NCI-H446 (cell line): ENCODE measurements around the gene ETAA1.

Experiments
- DNase-seq, 2 experiments: peaks; one replicate each; lab custom pipeline; 2025; lab: John Stamatoyannopoulos, UW

ETAA1 gene

DNA sequence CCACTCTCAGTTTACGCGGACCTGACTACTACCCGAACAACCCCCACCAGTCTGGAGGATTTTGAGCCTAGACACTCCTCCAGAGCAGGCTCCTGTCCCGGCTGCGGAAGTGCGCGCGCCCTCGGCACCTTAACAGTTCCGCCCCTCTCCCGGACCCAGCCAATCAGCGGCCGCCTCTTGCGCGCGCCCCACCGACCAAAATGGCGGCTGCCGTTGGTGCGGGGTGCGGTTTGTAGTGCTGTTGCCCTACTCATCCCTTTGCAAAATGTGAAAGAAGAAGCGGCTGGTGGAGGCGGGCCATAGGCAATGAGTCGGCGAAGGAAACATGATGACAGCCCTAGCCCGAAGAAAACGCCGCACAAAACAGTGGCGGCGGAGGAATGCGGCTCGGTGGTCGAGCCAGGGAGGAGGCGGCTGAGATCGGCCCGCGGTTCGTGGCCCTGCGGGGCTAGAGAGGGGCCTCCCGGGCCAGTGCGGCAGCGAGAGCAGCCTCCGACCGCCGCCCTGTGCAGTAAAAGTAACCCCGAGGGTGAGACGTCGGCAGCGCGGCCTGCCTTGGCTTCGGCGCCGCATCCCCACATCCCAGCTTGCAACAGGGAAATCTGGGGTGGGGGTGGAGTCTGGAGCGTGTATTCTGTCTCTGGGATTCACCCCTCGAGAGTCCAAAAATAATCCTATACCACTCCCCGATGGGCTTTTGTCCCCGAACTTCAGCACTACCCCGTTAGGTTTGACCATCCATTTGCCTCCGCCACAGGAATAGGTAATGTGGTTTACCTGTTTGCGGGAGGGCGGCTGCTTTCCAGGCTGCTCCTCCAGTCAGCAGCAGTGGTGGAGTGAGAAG lies at the start of gene ETAA1:
Gene ETAA1, plus strand, starts transcription at position 191 of the 844 bp plus-strand sequence. Its CDS starts 116 bp downstream, at position 307.
- peak; percentile 86 to 93 for DNase-seq

DNA sequence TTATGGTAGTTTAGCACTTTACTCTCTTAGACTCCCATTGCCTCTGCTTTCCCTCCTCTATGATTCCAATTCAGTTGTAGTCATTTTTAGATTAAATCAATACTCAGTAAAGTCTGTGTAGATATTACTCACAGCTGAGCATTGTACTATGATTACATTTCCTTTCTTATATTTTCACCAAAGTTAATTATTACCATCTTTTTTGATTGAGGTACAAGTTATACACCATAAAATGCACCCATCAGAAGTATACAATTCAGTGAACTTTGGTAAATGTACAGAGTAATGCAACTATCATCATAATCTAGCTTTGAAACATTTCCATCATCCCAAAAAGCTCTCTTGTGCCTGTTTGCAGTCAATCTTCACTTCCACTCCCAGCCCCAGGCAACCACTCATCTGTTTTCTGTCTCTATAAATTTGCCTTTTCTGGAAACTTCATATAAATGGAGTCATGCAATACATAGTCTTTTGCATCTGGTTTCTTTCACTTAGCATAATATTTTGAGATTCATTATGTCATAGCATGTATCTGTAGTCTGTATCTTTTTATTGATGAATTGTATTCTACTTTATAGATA lies 30.2 kb upstream of the ETAA1 start:
- DNase-seq, result no peak

DNA sequence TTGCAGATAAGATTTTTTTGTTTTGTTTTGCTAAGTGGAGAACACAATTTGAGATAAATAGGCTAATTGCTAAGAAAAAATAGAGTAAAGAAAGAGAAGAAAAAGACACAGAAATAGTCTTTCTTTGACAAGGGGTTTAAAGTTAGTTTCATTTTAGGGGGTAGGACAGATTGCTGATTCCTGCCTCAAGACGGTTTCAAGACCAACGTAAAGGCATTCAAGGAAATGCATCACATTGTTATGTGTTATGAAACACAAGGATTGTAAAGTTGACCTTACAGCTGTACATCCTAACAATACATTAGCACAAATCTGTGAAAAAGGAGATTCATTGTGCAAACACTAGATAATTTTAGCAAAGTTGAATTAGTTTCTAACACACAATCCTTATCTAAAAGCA lies 22.7 kb upstream of the ETAA1 start:
- DNase-seq, result no peak

DNA sequence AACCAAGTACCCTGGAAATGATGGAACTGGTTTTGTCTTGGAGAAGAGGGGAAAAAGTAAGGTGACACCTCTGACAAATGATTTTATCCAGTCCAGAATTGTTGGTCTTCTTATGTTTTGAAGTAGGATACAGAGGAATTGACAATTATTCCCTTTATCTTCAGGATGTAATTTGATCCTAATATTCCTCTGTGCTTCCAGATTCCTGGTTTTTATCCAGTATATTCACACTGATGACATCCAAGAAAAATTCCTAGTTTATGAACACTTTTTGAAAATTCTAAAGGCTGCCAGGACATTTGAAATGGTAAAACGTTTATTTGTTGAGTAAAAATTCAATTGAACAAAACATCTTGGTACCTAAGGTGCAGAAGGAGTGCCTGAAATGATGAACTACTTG lies 22.2 kb upstream of the ETAA1 start:
- no peak for DNase-seq

DNA sequence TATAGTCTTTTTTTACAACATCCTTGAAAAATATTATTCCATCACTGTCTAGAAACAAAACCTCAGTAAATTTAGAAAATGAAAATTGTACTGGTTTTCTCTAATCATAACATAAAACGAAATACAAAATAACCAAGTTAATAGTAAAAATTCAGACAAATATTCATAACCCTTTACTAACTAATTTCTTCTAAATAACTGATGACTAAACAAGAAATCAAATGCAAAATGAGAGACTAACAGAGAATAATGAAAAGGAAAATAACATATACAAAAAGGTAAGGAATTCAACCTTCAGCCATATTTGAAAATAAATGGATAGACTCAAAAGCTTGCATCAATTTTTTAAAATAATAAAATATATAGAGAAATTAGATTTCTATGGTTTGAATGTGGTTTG lies 18.6 kb upstream of the ETAA1 start:
- DNase-seq, result no peak

DNA sequence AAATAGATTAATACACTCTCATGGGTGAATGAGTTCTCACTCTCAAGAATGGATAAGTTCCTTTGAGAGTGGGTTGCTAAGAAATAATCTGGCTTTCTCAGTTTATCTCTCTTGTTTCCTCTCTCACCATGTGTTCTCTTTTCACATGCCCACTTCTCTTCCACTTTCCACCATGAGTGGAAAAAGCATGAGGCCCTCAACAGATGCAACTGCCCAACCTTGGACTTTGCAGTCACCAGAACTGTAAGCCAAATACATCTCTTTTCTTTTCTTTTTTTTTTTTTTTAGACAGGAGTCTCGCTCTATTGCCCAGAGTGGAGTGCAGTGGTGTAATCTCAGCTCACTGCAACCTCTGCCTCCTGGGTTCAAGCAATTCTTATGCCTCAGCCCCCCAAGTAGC lies 18.1 kb upstream of the ETAA1 start:
- DNase-seq, result no peak

DNA sequence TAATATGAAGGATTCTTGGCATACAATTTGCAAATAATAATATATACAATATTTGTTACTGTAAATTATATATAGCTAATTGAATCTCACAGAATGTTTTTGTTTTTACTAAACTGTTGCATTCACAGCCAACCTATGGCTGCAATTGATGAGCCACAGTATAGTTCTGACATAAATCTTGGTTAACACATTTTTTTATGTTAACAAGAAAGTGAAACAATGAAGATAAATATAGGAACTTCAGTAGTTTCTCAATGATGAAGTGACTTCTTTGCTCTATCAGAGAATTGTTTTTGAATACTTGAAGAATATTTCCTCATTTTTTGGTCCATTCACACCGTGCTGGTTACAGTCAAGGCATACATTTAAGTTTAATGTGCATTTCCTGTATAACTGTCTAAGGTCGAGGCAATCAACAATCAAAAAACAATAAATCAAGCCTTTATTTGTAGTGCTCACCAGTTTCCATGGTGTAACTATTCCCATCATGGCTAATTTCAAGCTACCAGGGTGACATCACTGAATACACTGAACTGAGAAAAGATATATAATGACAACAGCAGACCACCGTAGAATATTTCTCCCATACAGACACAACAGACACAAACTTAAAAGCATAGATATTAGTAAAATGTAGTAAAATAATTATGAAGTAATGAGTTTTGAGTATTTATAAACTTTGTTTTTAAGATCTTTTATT lies 12.9 kb upstream of the ETAA1 start:
- no peak for DNase-seq

DNA sequence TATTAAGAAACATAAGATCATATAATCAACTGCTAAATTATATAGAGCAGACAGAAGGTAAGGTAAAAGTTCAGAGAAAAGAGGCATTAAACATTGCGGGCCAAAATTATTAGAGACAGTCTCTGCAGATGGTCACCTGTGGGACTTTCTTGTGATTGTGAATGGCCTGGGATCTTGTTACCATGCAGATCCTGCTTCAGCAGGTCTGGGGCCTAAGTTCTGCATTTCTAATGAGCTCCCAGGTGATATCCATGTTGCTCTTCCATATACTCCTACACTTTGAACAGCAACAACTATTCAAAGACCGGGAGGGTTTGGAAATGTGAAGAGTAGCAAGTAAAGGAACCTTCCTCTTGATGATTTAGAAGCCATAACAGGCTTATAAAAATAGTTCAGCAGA lies 8.5 kb upstream of the ETAA1 start:
- DNase-seq, result no peak

DNA sequence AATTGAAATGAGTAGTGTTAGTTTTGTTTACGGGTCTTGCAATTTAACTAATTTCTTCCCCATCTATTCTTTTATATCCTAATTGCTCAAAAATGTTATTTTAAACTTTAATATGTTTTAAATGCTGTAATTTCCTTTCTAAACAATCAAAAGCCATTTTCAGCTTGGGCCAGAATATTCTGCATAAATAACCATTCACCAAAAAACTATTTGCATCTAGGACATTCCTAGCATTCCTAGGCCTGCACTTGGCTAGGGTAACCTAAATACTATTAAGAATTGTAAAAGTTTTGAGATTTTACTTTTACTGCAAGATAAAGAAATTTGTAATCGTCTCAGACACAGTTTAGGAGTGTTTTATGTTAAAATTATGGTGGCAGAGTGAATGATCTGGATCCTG lies 7.8 kb upstream of the ETAA1 start:
- no peak for DNase-seq

DNA sequence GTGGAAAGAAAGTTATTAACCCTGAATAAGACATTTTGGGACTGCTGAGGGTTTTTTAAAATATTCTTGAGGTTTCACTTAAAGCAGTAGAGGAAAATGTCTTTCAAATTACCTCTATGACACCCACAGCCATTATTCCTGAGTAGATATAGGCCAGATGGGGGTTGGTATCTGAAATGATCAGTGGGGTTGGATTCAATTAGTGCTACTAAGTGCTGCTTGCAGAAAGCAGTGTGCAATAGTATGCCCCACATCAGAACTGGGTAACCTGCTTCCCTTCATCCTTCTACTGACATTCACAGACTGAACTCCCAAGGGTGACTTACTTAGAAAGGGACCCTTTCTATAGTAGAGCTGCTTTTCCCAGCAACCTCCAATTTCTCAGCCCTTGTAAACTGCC lies 7.3 kb upstream of the ETAA1 start:
- DNase-seq, result no peak

DNA sequence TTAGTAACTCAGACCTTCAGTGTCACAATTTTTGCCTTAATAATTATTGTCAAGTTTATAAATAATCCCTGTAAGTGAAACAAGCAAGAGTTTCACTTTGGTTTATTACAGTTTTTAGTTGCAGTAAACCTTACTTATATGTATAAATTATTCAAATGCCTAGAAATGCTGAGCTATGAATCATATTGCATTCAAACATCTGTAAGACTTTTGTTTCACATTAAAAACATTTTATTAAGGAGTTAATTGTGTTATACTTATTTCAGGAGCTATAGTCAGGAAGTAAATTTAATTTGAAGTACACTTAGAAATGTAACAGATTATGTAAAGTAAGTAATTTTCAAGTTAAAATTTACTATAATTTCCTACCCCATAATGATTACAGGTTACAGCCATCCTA lies 3.9 kb upstream of the ETAA1 start:
- no peak for DNase-seq

DNA sequence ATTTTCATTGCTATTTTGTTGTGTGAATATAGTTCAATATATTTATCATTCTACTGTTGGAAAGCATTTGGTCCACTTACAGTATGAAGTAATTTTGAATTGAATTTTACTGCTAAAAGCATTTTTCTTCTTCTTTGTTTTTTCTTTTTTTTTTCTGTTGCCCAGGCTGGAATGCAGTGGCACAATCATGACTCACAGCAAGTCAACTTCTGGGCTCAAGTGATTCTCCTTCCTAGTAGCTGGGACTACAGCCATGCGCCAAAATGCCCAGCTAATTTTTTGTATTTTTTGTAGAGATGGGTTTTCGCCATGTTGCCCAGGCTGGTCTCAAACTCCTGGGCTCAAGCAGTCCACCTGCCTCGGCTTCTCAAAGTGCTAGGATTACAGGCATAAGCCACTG lies 2.4 kb upstream of the ETAA1 start:
- DNase-seq, result no peak

DNA sequence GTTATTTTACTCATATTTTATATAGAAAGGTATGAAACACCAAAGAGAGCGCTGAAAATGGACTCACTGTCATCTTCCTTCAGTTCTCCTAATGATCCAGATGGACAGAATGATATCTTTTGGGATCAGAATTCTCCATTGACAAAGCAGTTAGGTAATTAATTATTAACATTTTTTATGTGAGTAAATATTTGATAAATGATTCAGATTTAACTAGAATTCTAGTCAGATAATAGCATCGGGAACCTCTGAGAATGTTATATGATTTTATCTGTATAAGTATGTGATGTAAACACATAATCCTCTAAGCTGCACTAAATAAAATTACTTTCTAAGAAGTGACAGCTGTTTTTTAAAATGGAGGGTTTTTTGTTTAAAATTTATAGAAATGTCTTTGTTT lies 2.0 kb downstream of the ETAA1 start:
- no peak for DNase-seq

DNA sequence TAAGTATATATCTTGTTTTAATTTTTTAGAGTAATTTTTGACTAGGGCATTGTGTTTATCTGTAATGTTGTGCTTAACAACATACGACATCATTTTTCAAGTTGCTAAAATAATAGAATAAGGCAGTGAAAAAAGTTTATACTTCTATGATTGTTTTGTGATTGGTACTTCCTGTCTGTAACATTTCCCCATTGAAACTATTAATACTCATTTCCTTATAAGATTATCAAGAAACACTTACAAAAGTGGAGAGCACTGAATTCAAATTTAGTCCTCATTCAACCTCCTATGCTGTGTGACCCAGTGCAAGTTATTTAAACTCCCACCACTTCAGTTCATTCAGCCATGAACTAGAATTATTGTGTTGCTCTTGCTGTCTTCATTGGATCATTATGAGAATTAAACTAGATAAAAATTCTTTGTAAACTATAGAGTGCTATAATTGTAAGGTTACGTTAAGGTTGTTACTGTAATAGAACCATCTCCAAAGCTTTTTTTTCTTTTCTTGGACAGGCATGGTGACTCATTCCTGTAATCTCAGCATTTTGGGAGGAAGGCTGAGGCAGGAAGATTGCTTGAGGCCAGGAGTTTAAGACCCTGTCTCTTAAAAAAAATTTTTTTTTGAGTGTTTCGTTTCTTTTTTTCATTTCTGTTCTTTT lies 2.8 kb downstream of the ETAA1 start:
- DNase-seq, result no peak

DNA sequence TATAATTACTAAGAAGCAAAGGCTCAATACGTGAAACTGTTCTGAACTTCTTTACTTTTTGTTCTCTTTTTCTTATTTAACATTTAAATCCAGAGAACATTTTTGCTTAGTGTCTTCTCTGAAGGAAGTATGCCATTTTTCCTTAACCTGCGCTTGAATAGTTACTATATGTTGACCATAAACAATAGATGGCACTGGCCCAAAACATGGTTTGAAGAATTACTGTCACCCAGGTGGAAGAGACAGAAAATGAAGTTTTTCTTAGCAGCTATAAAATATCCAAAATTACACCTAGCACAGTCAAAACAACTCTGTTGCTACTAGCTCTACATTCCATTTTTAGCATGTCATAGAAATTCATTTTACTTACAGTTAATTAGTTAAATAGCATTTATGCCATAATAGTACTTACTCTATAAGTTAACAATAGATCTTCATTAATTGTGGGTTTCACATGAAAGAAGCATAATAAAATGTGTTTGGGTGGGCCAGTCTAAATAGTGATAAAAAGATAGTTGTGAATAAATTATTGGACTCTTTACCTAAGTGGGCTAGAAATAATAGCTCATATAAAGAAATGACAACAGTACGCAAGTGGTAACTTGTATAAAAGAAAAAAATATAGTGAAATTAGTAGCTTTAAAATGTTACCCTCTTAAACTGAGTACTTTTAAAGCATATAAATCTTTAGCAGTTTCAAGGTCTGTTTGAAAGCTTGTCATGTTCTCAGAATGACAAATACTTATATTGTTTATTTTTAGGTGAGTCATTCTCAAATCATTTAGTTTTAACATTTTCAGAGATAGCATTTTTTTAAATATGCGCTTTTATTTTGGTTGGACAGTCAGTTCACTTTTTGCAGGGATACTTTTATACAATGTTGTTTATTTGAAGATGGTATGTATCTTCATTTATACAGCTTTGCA lies 3.7 kb downstream of the ETAA1 start:
- no peak for DNase-seq

DNA sequence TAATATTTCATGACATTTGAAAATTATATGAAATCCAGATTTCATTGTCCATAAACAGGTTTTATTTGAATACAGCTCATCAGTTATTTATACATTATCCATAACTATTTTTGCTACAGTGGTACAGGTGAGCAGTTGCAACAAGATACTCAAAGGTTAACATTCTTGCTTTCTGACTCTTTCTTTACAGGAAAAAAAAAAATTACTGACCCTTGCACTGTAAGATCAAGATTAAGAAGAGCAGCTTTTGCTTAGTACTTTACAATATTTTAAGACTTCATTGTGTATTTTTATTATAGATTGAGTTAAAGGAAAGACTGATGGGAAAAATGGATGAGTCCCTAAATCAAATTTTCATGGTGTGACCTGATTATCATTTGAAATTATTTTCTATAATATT lies 11.2 kb downstream of the ETAA1 start:
- no peak for DNase-seq

DNA sequence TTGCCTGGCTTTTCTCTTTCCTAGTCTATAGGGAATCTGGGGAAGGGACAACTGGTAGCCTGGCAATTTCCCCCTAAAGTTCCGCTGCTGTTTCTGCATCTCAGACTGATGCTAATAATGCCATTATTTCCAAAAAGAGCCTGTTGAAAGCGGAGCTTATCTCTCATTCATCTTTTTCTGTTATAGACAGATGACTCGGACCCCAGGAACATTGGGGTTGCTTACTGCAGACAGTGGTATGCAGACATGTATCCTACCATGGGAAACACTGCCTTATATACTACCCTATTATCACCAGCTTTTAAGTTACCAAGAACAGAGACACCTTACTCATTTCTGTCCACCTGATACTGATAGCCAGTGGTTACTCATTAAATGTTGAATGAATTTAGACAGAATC lies 15.3 kb downstream of the ETAA1 start:
- DNase-seq, result no peak

DNA sequence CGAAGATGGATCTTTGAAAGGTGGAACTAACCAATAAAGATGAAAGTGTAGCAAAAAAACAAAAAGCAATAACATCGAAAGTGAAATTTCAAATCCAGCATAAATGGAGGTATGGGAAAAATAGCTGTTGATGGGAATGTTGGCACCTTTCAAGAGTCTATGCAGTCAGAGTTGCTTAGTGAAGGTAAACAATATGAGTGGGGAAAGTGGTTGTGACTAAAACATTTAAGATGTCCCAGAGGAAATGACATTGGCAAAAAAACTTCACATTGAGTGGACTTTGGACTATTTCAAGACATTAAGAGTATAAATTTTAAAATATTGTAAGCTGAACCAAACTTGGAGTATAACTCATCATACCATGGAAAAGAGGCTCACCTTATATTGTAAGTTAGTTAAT lies 17.7 kb downstream of the ETAA1 start:
- no peak for DNase-seq

DNA sequence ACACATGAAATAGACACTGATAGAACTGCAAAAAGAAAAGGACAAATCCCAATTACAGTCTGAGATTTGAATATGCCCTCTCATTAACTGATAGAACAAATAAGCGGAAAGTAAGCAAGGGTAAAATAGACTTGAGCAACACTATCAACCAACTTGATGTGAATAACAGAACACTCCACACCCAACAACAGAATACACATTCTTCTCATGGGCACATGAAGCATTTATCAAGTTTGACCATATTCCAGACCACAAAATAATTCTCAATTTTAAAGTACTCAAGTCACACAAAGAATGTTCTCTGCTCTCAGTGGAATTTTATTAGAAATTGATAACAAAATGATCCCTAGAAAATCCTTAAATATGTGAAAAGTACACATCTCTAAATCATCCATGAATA lies 19.0 kb downstream of the ETAA1 start:
- no peak for DNase-seq

DNA sequence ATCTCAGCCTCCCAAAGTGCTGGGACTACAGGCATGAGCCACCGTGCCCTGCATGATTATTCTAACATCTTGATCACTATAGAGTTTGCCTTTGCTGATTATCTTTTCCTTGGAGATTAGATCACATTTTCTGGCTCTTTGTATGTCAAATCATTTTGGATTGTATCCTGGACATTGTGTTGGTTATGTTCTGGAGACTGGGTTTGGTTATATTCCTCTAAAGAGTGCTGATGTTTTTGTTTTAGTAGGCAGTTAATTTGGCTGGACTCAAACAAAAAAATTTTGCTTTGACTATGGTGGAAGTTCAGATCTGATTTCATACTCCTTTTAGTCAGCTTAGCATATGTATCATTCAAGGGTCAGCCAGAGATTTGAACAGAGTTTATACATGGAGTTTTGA lies 26.4 kb downstream of the ETAA1 start:
- DNase-seq, result no peak

DNA sequence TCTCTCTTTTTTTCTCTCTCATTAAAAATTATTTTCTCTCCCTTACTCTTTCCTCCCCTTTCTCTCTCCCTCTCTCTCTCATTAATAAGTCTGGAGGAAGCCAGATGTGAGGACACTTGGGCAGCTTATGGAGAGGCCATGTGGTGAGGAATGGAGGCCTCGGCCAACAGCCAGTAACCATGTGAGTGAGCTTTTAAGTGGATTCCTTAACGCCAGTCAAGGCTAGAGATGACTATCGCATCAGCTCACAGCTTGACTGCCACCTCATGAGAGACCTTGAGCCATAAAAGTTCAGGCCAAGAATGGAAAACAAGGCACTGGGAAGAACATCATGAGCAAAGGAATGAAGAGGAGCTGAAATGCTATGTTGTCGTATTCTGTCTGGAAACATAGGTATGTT lies 39.1 kb downstream of the ETAA1 start:
- peak in 1 of 2 experiments; percentile 39 for DNase-seq

DNA sequence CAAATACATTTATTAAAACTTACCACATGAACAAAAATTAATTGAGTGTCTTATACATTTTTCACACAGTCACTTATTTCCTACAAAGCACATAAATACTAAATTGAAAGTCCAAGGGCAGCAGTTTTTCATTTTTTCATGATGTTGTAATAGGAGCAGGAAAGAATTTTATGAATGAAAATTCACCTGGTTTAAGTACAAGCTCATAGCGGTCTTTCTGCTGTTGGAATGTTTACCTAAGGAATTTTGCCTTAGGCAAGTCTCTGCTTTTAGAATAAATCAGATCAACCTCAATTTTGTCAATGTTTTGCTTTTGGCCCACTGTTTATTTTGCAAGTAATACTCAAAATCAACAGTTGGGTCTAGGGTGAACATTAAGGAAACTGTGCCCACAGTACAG lies 40.0 kb downstream of the ETAA1 start:
- DNase-seq, result no peak
